Mammary epithelial cell (primary cell): ENCODE data around the gene INMT.

Source experiments
- EZH2 ChIP-seq: IDR thresholded peaks from 2 replicates; pipeline ENCODE4 v1.6.1; 2012; ENCODE audit warnings: low read length, inconsistent platforms, borderline replicate concordance
- TF ChIP-seq, protein P1 (sequence below), 2 donors: IDR thresholded peaks in 1 of 2; conservative IDR thresholded peaks in 1 of 2; 2 replicates each; pipeline ENCODE4 v1.5.1; 2011 to 2012; ENCODE audit warnings: inconsistent platforms in 2 of 2, low read length in 2 of 2, mild to moderate bottlenecking in 2 of 2, control low read depth in 1 of 2, low read depth in 1 of 2; ENCODE audit not compliant: insufficient read depth in 1 of 2; ENCODE audit errors: extremely low read depth in 1 of 2

DNA sequence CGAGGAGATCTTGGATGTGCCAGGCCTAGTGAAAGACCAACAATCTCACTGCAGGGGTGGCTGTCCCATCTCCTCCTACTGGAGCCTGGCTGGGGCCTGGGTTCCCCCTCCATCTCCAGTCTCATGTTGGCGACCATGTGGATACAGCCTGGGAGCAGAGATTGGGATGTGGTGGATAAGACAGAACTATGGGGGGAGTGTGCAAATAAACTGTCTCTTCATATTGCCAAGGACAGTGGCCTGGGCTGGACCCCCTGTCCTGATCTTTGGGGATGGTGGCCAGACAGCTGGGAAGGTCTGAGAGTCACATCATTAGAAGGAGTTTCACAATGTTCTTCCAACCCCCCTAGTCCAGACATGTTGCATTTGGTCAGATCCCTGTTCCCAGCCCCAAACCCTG is 13.5 kb downstream of the INMT start:
- TF ChIP-seq EZH2: no peak
- TF ChIP-seq, protein P1, sequence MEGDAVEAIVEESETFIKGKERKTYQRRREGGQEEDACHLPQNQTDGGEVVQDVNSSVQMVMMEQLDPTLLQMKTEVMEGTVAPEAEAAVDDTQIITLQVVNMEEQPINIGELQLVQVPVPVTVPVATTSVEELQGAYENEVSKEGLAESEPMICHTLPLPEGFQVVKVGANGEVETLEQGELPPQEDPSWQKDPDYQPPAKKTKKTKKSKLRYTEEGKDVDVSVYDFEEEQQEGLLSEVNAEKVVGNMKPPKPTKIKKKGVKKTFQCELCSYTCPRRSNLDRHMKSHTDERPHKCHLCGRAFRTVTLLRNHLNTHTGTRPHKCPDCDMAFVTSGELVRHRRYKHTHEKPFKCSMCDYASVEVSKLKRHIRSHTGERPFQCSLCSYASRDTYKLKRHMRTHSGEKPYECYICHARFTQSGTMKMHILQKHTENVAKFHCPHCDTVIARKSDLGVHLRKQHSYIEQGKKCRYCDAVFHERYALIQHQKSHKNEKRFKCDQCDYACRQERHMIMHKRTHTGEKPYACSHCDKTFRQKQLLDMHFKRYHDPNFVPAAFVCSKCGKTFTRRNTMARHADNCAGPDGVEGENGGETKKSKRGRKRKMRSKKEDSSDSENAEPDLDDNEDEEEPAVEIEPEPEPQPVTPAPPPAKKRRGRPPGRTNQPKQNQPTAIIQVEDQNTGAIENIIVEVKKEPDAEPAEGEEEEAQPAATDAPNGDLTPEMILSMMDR (conservative IDR thresholded peaks at IDR 0.05 in 1 of 2, IDR thresholded peaks at IDR 0.05 in 1 of 2; ENCODE audit: extremely low read depth in 1 of 2, insufficient read depth in 1 of 2, low read depth in 1 of 2, low read length in 2 of 2): no peak
